Motor neuron (in vitro differentiated cells): ENCODE results near the gene ZNF83. TPM values are rescaled to one million over a fixed set of nuclear protein-coding genes. Genes with fewer than 3 reads are reported as not detected.

Source experiments
- ATAC-seq, 8 experiments: fragments of 200-7000 bp; cut with Tn5 transposase; replicated peaks in 6 of 8; 2 replicates each; pipeline ENCODE4 v1.8.0; 2021; ENCODE audit warnings: mild to moderate bottlenecking in 8 of 8, moderate library complexity in 8 of 8
- H3K27ac ChIP-seq, 2 donors: fragments of 250-450 bp; sonication (Bioruptor Pico); 2 replicates each; pipeline ENCODE4 v1.9.0; 2021; ENCODE audit warnings: antibody characterized with exemption in 2 of 2, mild to moderate bottlenecking in 2 of 2, moderate library complexity in 1 of 2
- H3K4me1 ChIP-seq, 2 donors: fragments of 250-450 bp; sonication (Bioruptor Pico); replicated peaks in 1 of 2; 2 replicates each; pipeline ENCODE4 v1.6.1; 2021; ENCODE audit warnings: antibody characterized with exemption in 2 of 2, mild to moderate bottlenecking in 2 of 2, moderate library complexity in 1 of 2
- H3K4me3 ChIP-seq, 5 donors: fragments of 250-450 bp; sonication (Bioruptor Pico); 2 replicates each; pipeline ENCODE4 v1.9.0; 2021; ENCODE audit warnings: antibody characterized with exemption in 5 of 5, mild to moderate bottlenecking in 5 of 5, moderate library complexity in 4 of 5
- WGBS, 10 experiments: fragments of 450-650 bp; shearing (Covaris generic); methylation state at CpG; one replicate each; pipeline ENCODE4 v1.0.0; 2022; 5-methylcytosine and 5-hydroxymethylcytosine counted together
- in situ Hi-C, 9 experiments: fragments of 400-800 bp; cut with MboI; loops; one replicate each; pipeline ENCODE4 v1.15.0; 2021; ENCODE audit warnings: low sequenced_read_pairs in 9 of 9, low pct_unique_long_range_greater_than_20kb in 2 of 9; ENCODE audit not compliant: unreplicated experiment in 9 of 9
- total RNA-seq, 8 experiments: library from RNA; unstranded; fragments of 300-600 nt; gene quantifications; 2 replicates each; pipeline versions ENCODE4 v1.2.3 to v1.2.4, GENCODE V29; 2022

ZNF83 gene
- total RNA-seq, 8 experiments from 2014 or later = 27.7 to 163 (median 90.0) TPM

DNA sequence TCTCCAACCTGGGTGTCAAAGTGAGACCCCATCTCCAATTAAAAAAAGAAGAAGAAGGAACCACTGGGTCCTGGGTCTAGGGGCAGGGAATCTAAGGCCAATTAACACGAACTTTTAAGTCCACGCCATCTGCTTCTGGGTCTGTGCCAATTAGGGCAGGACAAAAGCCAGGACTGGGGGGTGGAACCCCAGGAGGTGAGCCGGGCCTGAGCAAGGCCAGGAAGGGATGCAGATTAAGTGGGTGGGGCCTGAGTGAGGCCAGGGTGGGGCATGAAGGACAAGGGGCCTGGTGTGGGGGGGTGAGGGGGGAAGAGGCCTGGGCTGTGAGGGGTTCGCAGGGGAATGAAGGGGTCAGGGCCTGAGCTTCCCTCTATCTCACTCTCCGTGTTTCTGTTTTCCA is 26.3 kb upstream of the ZNF83 start:
- ATAC-seq = peak in 4 of 8 experiments; percentile 27 to 75 (median 74)
- WGBS, 10 experiments = 0 to 33% (median 20%) methylated on average over 1 of the region's 5 CpGs; no CpG with 5 or more reads in 7 of the 10 experiments
- Histone ChIP-seq H3K4me1 (no peaks in the 10 kb centered on the region), H3K4me3 (no peak overlapping the region), H3K27ac (no peak overlapping the region)
- in situ Hi-C loops = no loop called here

GRCh38 chr19:52662631-52663030 is 24.5 kb upstream of the ZNF83 start:
- Histone ChIP-seq H3K27ac (no peak overlapping the region), H3K4me1 (no peaks in the 10 kb centered on the region), H3K4me3 (no peak overlapping the region)
- WGBS, 10 experiments = 74 to 100% (median 89%) methylated on average over 1 to 3 of the region's 3 CpGs; no CpG with 5 or more reads in 6 of the 10 experiments
- in situ Hi-C loops = no loop called here
- ATAC-seq = no peak

- Histone ChIP-seq H3K4me3 (no peak overlapping the region), H3K27ac (no peak overlapping the region), H3K4me1 (no peaks in the 10 kb centered on the region)
- in situ Hi-C loops = no loop called here
- no peak for ATAC-seq
- WGBS, 10 experiments = 0 to 100% (median 78%) methylated on average over 1 to 3 of the region's 3 CpGs; no CpG with 5 or more reads in 6 of the 10 experiments
Observed at GRCh38 chr19:52660981-52661380, 22.8 kb upstream of the ZNF83 start.

- ATAC-seq = no peak
- Histone ChIP-seq H3K4me1 (no peaks in the 10 kb centered on the region), H3K4me3 (no peak overlapping the region), H3K27ac (no peak overlapping the region)
- WGBS, 10 experiments = 50 to 100% (median 75%) methylated on average over 2 to 12 of the region's 14 CpGs
- in situ Hi-C loops = no loop called here
Observed at GRCh38 chr19:52659013-52659412, 20.9 kb upstream of the ZNF83 start.

DNA sequence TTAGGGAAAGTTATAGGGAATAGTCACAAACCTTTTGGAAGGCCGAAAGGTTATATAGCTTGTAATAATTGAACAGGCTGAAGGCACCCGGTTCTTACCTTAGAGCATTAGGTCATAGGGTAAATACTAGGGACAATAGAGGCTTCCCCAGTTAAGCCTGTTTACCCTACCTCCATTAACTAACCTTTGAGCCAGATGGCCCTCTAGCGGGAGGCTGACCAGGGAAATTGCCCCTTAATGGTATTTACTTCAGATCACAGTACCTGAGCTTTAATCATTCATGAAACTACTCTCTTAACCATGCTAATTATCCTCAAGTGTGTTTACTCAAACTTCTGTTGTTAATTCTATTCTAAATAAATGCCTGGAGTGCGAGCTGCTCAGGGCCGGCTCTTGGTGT is 20.4 kb upstream of the ZNF83 start:
- in situ Hi-C loops = no loop called here
- WGBS, 10 experiments = 72 to 100% (median 90%) methylated on average over 1 to 5 of the region's 5 CpGs; no CpG with 5 or more reads in 1 of the 10 experiments
- Histone ChIP-seq H3K4me3 (no peak overlapping the region), H3K27ac (no peak overlapping the region), H3K4me1 (no peaks in the 10 kb centered on the region)
- ATAC-seq = no peak

DNA sequence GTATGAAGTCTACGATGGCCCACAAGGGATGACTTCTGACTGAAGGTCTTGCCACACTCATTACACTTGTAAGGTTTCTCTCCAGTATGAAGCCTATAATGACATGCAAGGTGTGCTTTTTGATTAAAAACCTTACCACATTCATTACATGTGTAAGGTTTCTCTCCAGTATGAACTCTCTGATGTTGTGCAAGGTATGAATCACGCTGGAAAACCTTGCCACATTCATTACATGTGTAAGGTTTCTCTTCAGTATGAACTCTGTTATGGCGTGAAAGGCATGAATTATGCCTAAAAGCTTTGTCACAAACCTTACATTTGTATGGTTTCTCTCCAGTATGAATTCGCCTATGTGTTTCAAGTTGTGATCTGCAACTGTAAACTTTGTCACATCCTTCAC is 15.0 kb upstream of the ZNF83 start:
- Histone ChIP-seq H3K4me3 (no peak overlapping the region), H3K27ac (no peak overlapping the region), H3K4me1 (no peaks in the 10 kb centered on the region)
- 69 to 100% (median 95%) methylated on average over 2 to 4 of the region's 4 CpGs; no CpG with 5 or more reads in 2 of the 10 experiments for WGBS, 10 experiments
- in situ Hi-C loops = no loop called here
- no peak for ATAC-seq

GRCh38 chr19:52651956-52652355 is 13.8 kb upstream of the ZNF83 start:
- Histone ChIP-seq H3K4me1 (peaks cover 0 to 1% of the 10 kb centered on the region in 2 donors), H3K4me3 (no peak overlapping the region), H3K27ac (no peak overlapping the region)
- WGBS, 10 experiments = 83 to 100% (median 99%) methylated on average over 1 to 5 of the region's 5 CpGs; no CpG with 5 or more reads in 2 of the 10 experiments
- in situ Hi-C loops = no loop called here
- ATAC-seq = no peak

DNA sequence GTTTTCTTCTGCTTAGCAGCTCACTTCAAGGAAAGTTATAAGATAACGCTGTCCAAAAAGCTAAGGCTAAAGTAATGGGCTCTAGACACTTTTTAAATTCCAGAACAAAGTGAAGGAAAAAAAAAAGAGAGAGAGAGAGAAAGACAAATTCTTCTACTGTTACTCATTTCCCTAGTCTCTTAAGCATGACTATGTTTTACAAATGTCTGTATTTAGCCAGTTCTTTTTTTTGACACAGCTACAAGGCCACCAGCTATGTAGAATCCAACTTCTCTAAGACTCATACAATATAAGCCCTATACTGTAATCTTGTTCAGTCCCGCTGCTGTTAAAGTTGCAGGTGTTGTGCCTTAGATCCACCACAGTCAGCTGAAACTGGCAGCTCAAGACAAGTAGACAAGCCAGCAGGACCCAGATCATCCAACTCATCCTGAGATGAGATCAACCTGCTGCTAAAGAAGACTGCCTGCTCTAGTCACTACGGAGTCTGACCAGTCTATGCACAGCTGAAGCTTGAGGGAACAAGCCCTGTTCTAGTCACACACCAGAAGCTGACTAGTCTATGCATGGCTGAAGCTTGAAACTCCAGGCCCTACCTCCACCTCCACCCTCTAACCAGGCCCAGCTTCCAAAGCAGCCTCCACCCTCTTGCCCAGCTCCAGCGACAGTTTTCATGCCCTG is 10.3 kb upstream of the ZNF83 start:
- H3K4me1 ChIP-seq = peaks cover 0 to 2% of the 10 kb centered on the region in 2 donors
- no peak overlapping the region for H3K4me3 ChIP-seq
- H3K27ac ChIP-seq = no peak overlapping the region
- 40 to 100% (median 80%) methylated on average over 1 to 4 of the region's 4 CpGs; no CpG with 5 or more reads in 1 of the 10 experiments for WGBS, 10 experiments
- peak in 2 of 8 experiments; percentile 77 to 92 for ATAC-seq
- in situ Hi-C loops = no loop called here

DNA sequence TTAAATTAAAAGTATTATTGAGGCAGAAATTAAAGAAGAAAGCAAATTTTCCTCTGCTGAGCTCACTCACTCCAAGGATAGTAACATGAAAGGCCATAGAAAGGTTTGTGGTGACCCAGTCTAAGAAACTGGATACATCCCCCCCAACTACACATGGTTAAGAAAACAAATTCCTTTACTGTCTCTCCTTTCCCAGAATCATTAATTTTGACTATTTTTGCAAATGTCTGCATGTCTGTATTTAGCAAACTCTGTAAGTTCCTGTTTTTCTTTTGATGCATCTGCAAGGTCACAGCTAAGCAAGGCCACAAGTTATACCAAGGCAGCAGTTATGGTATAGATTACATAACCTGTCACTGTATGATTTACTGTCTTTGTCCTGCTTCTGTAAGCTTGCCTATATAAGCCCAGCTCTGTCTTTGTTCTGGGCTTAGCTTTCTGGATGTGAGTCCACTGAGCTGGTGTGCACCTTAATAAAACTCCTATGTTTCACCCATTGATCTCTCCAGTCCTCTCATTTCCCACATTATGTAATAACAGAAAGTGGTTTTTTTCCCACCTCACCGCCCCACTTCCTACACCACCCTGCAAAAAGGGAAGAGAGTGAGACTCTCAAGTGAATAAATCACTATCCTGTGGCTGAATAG is 8.5 kb upstream of the ZNF83 start:
- H3K27ac ChIP-seq = no peak overlapping the region
- peaks cover 0 to 2% of the 10 kb centered on the region in 2 donors for H3K4me1 ChIP-seq
- no peak overlapping the region for H3K4me3 ChIP-seq
- 78 to 100% (median 100%) methylated on average over 1 of the region's 1 CpG; no CpG with 5 or more reads in 1 of the 10 experiments for WGBS, 10 experiments
- ATAC-seq = peak in 3 of 8 experiments; percentile 56 to 68 (median 64)
- in situ Hi-C loops = no loop called here

- WGBS, 10 experiments = 0 to 100% (median 89%) methylated on average over 1 to 4 of the region's 14 CpGs; no CpG with 5 or more reads in 5 of the 10 experiments
- peak in 2 of 8 experiments; percentile 25 to 52 for ATAC-seq
Observed at GRCh38 chr19:52640916-52641315, 2.8 kb upstream of the ZNF83 start.

GRCh38 chr19:52639996-52640395 is 1.8 kb upstream of the ZNF83 start:
- H3K4me3 ChIP-seq = no peak overlapping the region
- in situ Hi-C loops = no loop called here
- 51 to 96% (median 90%) methylated on average over 1 to 8 of the region's 10 CpGs; no CpG with 5 or more reads in 2 of the 10 experiments for WGBS, 10 experiments
- H3K27ac ChIP-seq = no peak overlapping the region
- no peak for ATAC-seq
- peaks cover 0 to 4% of the 10 kb centered on the region in 2 donors for H3K4me1 ChIP-seq

More at GRCh38 chr19:52640916-52641315, 2.8 kb upstream of the ZNF83 start:
- Histone ChIP-seq H3K4me1 (peaks cover 0 to 4% of the 10 kb centered on the region in 2 donors), H3K27ac (no peak overlapping the region), H3K4me3 (no peak overlapping the region)
- in situ Hi-C loops = no loop called here

- H3K4me3 ChIP-seq = peak overlapping the region; percentile 41 to 63 (median 51)
- peak overlapping the region; percentile 10 to 45 for H3K27ac ChIP-seq
- peaks cover 0 to 4% of the 10 kb centered on the region in 2 donors for H3K4me1 ChIP-seq
- ATAC-seq = peak; percentile 33 to 79 (median 75)
- in situ Hi-C loops = no loop called here
- 0 to 14% (median 9%) methylated on average over 3 to 8 of the region's 14 CpGs; no CpG with 5 or more reads in 2 of the 10 experiments for WGBS, 10 experiments
Observed at GRCh38 chr19:52638601-52639000, 446 bp upstream of the ZNF83 start.

DNA sequence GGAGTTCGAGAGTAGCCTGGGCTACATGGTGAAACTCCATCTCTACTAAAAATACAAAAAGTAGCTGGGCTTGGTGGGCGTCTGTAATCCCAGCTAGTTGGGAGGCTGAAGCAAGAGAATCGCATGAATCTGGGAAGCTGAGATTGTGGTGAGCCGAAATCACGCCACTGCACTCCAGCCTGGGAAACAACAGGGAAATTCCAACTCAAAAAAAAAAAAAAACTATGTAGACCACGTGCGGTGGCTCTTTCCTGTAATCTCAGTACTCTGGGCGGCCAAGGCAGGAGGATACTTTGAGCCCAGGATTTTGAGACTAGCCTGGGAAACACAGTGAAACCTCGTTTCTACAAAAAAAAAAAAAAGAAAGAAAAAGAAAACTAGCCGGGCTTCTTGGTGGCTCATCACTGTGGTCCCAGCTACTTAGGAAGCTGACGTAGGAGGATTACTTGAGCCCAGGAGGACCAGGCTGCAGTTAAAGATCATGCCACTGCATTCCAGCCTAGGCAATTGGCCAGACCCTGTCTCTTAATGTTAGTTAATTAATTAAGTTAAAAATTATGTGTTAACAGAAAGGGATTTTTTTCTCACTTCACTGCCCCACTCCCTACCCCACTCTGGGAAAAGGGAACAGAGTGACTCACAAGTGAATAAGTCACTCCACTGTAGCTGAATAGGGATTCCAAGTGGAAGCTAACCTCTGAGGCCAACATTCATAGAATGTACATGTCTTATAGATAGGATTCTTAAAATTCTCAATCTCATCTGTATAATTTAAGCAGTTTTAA is 2.2 kb downstream of the ZNF83 start:
- in situ Hi-C loops = no loop called here
- Histone ChIP-seq H3K4me3 (no peak overlapping the region), H3K27ac (no peak overlapping the region), H3K4me1 (peaks cover 0 to 4% of the 10 kb centered on the region in 2 donors)
- WGBS, 10 experiments = 46 to 98% (median 83%) methylated on average over 1 to 10 of the region's 11 CpGs
- no peak for ATAC-seq
